Stimulated activated CD8-positive, alpha-beta memory T cell treated with anti-CD3 and anti-CD28 coated beads, Interleukin-15, amount 100 ng/mL, for 24 hours (primary cell): Measurements from ENCODE around the gene DPF3.

Experiments used
- DNase-seq: peaks from one replicate; pipeline ENCODE4 v3.0.0-alpha.2; 2020; ENCODE audit warnings: low read depth

Gene DPF3

DNA sequence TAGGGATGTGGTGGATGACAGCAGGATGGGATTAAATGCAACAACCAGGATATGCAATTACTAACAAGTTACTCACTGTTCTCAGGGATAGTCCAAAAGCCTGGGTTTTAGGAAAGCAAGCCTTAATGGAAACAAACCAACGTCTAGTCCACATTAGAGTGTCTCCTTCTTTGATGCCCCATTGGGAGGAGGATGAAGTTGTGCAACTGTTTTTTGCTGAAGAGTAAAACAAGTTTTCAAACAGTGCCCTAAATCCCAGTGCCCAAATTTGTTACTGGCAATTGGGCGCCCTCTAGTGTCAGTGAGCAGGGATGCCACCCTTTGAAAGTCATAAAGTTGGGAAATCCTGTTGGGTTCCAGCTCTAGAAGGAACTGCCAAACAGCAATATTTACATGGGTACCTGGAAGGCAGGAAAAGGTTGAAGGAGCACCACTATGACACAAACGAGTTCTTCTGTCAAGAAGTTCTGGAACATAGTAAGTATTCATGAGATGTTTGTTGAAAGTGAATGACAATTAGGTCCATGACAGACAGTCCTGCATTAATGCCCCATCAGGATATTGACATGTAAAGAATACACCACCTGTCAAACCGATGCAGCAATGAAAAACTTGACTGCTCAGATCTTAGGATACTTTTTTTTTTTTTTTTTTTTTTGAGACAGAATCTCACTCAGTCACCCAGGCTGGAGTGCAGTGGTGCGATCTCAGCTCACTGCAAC, 11.1 kb upstream of the DPF3 start:
- DNase-seq, result no peak

DNA sequence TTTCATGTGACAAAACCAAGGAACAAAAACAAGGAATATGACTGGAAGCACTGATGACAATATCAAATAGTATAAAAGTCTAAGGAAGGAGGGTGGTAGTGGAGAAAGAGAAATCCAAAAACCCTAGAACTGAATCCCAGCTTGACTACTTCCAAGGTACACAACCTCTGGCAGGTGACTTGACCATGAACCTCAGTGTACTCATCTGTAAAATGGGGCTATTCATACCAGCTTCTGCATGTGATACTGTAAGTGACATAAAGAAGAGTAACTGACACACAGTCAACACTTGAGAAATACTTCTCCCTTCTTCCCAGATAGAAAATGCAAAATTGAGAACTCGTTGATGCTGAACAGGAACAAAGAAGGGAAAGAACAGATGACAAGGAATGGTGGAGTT, 10.3 kb upstream of the DPF3 start:
- DNase-seq, result no peak

DNA sequence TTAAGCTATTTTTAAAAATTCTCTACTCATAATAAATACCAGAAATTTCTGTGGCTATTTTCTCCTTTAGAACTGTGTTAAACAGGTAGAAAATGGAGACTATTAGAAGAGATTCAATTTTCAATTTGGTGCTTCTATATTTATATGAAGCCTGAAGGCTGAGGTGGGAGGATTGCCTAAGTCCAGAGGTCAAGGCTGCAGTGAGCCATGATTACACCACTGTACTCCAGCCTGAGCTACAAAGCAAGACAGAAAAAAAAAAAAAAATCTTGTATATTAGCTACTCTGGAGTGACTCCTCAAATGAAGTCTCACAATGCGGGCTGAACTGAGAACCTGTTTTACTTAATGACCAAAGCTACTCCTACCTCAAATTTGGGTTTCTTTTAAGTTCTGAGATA, 9.8 kb upstream of the DPF3 start:
- DNase-seq, result no peak

DNA sequence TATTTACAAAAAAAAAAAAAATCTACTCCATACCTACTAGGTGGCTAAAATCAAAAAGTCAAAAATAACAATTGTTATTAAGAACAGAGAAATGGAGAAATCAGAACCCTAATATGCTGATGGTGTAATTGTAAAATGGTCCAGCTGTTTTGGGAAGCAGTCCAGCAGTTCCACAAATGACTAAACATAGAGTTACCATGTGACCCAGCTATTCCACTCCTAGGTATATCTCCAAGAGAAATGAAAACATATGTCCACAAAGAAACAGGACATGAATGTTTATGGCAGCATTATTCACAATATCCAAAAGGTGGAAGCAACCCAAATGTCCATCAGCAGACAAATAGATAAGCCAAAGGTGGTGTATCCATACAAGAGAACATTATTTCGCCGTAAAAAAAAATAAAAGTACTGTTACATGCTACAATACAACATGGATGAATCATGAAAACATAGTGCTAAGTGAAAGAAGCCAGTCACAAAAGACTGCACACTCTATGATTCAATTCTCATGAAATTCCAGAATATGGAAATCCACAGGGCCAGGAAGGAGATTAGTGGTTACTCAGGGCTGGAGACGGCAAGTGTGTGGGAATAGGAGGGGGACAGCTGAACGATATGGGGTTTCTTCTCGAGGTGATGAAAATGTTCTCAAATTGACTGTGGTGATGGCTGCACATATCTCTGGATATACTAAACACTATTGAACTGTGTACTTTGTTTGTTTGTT, 9.1 kb upstream of the DPF3 start:
- no peak for DNase-seq

DNA sequence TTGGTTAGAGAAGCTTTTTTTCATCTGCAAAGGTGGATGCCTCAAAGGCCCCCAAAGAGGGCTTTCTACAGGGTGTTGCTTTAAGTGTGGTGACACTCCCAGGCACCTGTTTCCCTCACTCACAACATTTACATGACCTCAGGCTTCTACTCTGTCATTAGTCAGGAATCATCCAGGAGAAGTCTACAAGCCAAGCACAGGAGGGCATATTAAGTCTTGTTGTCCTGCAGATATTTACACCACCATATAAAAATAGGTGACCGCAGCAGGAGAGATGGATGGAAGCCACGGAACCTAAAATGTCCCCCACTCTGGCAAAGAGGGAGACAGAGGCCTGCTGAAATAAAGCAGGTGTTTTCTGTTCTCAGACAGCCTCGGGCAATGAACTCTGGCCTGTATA, 7.5 kb upstream of the DPF3 start:
- DNase-seq, result no peak

DNA sequence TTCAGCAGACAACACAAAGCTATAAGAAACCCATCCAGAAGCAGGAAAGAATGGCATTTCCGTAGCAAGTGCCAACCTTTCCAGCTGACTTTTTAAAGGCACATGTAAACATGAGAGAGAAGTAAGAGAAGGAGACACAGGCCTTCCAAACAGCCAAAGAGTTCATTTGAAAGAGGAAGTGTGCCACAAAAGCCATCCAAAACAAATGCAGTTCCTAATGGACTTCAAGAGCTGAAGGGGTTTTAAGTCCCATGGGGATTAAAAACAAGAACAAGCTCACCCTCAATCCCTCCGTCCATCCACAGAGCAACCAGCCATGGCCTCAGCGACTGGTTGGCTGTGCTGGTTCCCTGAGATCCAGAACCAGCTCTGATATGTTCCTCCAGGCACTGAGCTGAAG, 4.5 kb upstream of the DPF3 start:
- DNase-seq, result no peak

DNA sequence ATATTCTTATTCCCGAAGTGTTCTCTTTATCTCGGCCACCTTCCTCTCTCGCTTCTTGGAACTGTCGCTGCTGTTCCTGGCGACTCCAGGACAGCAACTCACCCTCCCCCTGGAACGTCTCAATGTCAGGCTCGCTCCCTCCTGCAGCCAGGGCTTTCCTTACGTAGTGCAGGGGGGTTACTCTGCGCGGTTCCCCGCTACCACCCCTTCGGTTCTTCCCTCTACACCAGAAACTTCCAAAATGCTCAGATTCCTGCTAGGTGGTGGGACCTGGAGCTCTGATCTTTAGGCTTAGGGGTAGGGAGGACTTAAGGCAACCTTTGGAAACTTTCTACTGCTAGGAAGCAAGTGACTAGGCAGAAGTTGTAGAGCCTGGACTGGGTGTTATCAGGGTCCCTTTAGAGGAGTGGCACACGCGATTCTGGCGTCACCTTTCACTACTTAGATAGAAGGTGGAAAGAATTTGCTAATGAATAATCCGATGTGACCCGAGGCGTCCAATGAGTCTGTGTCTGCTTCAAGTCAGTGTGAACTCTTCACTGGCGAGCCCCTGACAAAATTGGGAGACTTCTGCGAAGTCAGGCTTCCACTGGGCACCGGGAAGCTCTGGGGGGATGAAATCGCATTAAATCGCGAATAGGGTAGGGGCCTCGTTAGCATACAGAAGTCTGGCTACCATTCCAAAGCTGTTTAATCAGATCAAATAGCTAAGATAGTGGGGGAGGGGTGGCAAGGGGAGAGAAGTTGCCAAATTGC, 900 bp upstream of the DPF3 start:
- DNase-seq, result no peak

DNA sequence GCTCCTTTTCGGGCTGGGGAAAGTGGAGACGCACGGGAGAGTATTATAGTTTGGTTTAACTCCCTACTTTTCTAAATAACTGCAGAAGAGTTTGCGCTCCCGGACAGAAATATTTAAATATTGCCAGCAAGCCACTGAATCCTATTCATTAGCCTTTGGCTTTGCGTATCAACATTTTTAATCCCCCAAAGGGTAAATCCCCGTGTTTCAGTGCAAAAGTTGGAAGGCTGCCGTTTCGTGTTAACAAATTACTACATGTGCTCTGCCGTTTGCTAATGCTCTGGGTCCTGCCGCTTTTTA, 372 bp upstream of the DPF3 start:
- no peak for DNase-seq

DNA sequence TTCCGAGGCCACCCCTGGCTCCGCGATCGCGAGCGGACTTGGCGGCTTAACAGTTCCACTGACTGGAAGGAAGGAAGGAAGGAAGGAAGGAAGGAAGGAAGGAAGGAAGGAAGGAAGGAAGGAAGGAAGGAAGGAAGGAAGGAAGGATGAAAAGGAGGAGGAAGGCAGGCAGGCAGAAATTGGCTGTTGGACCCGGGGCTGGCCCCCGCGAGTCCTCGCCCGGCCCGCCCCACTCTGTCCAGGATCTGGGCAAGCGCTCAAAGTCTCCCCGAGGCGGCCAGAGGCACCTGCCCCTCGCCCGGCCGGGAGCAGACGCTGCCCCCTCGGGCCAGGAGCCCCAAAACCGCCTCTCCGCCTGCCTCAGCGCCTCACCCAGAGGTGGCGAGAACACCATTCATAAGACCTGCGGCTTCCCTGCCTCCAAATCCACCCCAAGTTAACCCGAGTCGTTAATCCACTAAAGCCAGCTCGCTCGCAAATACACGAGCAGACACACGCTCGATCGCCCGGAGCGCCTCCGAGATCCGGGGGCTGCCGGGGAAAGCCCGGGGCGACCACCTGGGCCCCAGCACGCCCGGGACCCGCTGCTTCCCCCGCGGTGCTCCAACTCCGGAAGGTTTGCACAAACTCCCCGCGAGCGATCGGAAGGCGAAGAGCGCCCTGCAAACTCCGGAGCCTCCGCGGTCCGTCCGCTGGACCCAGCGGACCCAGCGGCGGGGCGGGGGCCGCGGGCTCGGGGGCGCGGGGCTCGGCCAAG, 844 bp downstream of the DPF3 start:
- no peak for DNase-seq

DNA sequence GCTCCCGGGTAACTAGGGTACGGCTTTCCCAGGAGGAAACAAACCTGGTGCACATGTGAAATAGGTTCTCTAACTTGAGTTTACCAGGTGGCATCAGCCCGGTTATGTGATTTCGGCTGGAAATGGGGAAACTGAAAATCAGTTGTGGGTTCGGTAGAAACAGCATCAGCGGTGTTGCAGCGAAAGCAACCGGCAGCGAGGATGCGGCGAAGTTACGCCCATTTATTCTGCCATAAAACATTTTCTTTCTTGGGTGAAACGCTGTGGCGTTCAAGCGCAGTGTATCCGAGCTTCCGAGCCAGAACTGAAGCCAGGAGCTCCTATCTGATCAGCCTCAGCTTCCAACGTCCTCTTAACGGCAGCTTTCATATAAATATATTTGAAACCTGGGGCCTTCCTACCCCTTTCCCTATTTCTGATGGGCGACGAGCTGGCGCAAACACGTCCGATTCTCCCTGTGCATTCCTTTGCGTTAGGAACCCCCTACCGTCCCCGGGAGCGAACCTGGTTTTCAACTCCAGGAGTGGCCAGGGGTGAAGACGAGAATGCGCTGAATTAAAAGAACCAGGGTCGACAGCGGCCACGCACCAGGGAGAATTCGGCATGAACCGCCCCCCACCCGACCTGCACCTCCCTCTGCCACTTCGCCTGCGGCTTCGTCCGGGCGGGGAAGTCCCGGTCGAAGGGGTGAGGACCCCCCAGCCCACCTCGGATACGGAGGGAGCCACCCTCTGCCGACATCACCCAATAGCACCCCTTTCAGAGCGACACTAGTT, 1.6 kb downstream of the DPF3 start:
- no peak for DNase-seq

DNA sequence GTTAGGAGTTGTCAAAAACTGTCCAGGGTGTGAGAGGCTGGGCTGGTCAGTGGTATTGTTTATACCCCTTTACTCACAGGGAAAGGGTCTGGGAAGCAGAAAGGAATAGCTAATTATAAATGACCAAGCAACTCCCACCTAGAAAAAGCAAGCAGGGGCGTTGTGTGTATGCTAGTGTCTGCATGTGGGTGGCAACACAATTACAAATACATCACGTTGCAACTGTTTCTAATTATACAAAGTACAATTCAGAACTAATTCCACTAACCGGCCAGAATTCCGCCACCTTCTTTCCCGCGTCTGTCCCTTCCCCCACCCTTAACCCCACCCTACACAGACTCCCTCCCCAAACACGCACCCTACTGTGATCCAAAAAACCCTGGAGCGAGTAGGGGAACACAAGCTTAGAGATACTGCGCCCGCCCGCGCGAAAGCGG, 2.2 kb downstream of the DPF3 start:
- no peak for DNase-seq

DNA sequence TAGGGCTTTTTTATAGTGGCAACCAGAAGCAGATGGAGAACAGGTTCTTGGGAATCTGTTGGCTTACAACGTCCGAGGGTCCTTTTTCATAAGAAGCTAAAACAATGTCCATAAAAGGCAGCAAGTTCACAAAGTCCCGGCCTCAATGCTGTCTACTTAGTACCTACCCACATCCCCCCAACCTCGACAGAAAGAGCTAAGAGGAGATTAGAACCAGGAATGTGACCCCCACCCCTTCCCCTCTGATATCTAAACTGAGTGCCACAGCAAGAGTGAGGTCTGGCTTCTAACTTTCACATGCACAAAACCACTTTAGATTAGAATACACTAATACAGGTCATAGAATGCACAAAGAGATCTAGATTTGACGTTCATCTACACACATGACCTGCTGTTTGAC, 4.5 kb downstream of the DPF3 start:
- no peak for DNase-seq

DNA sequence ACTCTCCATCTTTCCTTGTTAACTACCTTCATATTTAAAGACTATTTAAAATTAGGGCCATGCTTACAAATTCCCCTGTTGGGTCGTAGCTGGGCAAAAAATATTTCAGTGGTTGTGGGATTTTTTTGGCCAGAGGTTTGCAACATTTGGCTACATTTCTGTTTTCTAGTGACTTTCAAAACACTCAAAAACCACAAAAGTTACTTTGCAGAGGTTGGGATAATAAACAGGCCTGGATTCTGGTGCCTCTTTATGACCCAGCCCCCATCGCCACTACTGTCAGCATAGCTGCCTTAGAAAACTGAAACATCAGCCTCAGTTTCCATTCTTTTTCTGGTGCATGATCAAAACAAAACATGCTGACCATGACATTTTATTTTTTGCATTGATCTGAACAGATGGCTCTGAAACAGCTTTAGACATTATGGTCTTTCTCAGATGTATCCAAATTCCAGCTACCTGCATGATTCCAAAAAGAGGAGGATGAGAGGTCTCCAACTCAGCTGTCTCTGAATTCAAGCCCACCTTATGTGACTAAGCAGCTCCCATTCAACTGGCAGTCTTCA, 5.2 kb downstream of the DPF3 start:
- DNase-seq, result no peak

DNA sequence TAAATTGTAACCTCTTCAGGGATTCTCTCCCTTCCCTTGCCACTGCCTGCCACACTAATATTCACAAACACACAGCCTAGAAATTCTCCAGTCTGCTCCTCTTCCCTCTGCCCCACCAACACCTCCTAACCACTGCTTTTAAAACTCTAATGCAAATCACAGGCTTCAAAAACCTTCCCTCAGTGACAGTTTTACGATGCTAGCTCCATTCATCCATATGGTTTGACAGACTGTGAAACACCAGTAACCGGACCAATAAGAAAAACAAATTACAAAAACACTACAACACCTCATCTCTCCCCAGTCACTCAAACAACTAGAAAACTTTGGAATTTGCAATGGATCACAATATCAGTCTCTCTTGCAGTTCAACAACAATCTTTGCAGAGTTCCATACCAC, 5.7 kb downstream of the DPF3 start:
- DNase-seq, result no peak

DNA sequence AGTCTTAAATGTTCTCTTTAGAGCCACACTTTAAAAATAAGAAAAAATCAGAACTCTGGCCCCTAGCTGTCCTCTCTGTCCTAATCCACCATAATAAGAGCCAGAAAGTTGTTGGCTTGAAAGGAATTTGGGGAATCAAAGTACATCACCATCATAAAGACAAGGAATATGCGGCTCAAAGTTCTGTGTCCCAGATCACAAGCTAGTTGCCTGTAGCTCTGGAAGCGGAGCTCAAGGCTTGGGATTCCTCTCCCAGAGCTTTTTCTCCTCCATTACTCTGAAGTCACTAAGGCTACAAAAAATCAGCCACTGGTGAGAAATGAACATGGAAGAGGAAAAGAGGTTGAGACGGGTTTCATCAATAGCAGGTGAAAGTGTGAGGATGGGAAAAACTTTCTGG, 6.4 kb downstream of the DPF3 start:
- no peak for DNase-seq

DNA sequence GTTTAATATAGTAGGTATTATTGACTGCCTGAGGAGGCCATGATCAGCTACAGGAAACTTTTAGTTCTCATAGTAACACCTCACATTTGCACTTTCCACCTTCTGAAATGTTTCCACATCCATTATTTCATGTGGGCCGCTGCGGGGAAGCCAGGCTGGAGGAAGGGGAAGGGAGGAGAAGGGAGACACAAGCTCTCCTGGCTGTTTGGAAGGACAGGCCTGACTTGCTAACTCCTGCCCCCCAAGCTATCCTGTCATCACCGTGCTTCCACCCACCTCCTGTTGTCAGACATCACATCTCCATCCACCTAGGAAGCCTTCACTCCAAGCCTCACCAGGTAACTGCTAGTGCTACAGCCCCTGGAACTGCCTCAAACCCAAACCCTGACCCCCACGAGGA, 9.5 kb downstream of the DPF3 start:
- no peak for DNase-seq

DNA sequence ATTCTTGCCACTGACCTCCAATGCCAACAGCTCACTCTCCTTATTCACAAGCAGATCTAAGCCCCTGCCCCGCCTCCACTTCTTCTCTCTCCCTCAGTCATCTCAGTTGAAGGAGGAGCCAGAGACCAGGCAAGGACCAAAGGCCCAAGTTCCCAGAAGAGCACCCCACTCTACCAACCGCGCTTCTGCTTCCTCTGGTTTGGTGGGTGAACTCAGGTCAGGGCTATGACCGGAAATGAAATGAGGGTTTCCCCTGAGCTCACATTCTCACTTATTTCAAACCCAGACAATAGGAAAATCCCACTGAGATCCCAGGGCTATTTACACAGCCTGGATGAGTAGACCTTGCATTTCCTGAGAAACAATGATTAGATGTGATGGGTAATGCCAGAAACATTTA, 9.9 kb downstream of the DPF3 start:
- no peak for DNase-seq

DNA sequence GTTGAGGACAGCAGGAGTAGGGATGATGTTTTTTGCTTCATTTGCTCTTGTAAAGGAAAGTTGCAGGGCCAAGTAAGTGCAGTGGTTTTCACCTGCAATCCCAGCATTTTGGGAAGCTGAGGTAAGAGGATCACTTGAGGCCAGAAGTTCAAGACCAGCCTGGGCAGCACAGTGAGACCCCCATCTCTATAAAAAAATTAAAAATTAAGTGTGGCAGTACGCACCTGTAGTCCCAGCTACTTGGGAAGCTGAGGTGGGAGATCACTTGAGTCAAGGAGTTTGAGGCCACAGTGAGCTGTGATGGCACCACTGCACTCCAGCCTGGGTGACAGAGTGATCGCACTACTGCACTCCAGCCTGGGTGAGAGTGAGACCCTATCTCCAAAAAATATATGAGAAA, 10.8 kb downstream of the DPF3 start:
- DNase-seq, result no peak

DNA sequence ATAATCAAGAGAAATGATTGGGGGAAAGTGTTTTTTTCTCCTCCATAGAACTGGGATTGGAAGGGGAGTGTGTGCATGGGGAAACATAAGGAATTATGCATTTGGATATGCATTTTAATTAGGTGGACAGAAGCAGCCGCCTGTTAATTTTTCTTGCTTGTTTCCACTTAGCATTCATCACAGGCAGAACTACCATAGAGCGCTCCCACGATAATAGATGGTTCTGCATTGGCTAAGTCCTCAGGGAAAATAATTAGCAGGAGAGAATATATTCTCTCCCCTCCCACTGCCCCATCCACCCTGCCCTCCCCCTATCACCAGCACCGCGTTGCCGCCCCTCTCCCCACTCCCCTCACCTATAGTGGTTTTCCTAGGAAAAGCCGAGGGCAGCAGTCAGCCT, 11.4 kb downstream of the DPF3 start:
- DNase-seq, result no peak

DNA sequence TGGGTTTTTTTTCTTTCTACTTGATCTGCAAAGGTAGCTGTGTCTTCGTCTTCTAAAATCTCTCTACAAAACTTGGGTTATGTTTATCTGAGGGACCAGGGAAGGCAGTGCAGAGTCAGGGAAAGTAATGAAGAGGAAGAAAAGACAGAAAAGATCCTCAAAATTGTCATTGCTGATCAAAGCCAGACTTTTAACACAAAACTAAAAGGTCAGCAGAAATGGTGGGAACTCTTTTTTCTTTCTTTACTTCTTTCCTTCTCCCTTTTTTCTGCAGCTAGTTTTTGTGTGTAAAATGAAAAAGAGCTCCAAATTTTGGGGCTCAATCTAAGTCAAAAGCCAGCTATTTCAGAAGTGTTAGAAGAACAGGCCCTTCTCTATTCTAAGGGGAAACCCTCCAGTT, 11.9 kb downstream of the DPF3 start:
- DNase-seq, result no peak

DNA sequence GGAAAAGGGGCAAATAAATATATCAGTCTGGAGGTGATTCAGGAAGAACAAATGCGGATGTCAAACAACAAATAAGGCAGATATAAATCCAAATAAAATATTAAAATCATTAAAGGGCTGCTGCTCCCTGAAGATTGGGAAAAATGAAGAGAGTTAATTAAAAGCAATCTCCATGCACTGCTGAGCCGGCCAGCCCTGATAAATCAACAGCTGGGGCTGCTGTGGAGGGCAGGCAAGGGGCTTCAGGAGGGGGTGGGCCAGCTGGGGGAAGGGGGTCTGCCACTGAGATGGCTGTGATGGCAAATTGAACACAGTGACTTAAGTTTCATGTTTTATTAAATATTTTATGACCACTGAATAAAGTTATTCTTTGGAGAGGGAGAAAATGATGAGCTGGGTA, 12.4 kb downstream of the DPF3 start:
- DNase-seq, result no peak

DNA sequence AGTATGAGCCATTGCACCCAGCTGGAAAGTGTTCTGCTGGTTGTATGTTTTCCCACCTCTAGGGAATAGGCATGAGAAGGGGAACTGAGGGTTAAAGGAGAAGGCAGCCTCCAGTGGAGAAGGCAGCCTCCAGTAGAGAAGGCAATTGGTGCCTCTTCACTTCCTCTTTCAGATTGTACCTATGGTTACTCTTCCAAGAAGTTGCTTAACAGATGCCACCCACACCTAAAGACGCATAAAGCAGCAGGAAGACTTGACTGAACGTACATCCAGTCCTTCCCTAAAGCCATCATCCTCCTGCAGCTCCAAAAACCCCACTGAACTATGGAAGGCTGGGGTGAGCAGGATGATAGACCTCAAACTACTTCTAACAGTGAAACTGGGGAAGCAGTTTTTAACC, 13.1 kb downstream of the DPF3 start:
- no peak for DNase-seq
